Globus pallidus (tissue), 1 donor: ENCODE measurements around the gene DEPDC5.

Experiments
- DNase-seq: peaks from one replicate; pipeline ENCODE4 v3.0.0-alpha.2; 2015; ENCODE audit warnings: low spot score

Gene DEPDC5

DNA sequence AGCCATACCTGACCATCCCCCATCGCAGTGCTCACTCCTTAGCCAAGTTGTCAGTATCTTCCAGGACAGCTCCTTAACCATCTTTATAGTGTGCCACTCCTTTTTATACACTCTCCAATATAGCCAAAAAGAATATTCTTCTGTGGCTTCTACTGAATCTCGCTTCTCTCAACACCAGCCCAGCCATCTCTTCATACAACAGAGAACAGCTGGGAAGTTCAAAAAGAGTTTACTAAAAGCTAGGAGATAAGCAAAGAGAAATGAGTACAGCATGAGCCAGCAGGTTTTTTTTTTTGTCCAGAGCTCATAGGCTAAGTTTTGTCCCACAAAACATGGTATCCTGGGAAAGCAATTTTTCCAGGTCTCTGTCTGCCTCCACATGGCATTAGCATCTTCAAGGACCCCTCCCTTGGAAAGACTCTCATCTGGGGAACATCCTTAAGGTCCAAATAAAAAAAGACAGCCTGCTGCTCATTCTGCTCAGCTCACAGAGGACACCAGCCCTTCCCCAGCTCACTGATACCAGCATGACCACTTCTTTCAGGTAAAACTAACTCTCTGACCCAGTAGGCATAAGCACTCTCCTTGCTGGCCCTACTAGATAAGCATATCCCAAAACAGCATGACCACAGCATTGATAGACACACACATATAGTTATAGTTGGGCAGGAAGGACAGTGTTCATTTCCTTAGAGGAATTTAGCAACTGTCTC, 141.7 kb downstream of the DEPDC5 start:
- DNase-seq, result no peak

DNA sequence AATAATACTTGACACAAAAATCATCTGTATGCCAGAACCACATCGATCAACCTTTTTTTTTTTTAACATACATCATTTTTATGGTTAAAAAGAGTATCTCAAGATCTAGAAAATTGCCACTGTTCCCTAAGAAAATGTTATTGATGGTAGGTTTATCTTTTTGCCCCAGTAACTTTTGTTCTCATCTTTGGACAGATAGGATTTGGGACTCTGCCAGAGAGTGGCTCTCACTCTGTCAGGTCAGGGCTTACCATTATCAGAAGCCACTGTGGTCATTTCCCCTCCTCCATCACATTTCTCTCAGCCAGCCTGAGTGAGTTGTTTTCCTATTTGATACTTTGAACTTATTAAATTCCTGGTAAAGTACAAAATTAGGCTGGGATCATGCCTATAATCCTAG, 142.7 kb downstream of the DEPDC5 start:
- DNase-seq, result no peak

DNA sequence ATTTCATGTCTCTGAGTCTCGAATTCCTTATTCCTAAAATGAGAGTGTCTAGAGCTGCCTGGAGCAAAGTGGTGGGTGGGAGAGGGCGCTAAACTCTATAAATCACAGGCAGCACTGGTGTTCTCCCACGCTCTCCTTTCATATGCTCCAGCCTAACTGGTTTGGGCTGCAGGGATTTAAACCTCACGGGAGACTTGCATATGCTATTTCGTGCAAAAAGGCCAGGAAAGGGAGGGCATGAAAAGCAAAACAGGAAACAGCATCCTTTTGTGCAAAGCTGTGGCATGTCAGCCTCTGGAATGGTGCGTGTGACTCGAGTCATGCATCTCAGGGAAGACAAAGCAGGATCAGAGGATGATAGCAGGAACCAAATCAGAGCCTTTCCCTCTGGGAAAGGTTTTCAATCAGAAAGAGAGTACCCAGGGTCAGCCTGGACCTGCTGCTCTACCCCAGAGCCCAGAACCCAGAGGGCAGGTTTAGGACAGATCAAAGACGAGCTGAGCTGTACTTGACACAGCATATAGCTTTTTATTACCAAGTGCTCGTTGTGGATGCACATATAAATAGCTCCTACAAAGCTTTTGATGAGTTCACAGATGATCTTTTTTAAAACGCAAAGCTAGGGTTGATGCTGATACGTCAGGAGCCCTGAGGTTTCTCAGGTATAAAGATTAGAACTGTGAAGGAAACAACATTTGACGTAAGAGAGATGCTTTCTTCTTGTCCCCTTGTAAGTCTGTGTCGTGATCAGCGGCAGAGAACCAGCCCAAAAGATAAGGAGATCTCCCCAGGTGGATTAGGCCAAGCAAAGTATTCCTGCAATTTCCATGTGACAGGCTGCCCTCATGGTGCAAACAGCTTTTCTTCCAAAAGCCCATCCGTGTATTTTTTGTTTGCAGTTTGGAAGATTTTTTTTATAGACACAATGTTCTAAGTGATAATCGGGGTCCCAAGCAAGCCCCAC, 144.3 kb downstream of the DEPDC5 start:
- peak; percentile 47 for DNase-seq

DNA sequence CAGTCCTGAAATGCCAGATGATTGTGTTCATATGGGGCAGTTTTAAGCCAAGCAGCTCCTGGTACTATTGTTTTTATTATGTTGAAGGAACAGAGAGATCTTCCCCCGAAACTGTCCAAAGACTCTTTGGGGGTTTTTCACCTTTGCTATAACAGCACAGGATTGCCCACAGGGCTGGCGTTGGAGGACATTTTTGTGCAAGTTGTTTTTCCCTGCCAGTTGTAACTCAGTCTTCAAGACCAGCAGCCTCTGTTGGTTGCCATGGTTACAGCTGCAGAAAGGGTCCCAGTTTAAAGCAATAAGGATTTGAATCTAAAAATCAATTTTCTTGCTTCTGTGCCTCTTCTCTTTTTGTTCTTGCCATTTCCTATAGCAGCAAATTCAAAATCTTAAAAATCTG, 145.1 kb downstream of the DEPDC5 start:
- DNase-seq, result peak; percentile 47

DNA sequence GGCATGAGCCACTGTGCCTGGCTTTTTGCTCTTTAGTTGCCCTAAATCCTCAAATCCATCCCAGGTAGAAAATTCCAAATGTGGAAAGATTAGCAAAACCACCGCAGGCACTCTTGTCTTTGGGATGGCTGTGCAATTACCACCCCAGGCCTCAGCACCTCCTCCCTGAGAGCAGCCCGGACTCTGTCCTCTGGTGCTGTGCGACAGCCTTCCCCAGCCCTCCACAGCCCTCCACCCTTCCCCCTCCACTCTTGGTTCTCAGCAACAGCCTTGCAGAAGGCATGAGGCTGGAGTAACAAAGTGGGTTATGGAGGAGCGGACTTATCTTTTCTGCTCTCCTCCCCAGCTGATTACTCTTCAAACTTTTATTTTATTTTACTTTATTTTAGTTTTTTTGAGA, 145.8 kb downstream of the DEPDC5 start:
- no peak for DNase-seq

DNA sequence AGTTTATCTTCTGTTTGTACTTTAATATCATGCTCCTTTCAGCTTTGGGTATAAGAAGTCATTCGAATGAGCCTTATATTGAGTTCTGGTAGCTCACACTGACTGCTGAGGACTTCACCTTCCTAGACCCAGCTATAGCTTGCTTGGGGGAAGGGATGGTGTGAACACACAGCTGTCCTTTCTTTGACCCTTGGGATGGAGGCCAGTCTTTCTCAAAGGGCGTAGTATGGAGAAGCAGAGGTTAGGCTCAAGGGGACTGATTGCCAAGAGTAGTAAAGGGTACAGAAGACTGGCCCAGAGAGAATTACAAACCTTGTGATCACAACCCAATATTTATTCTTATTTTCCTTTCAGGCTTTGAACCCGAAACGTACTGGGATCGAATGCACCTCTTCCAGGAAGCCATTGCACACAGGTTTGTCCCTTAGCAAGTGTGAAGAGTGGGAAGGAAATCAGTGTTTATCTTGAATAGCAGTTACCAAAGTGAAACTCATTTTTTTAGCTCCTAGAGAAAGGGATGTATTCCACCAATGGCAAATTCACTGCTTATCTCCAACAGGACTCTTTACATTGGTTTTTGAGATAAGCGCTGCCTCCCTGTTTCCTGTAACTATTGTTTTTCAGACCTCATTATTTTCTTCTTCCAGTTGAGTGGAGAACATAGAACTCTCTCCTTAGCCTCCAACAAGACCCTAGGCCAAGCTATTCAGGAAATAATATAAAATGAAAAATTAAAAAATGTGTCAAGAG, 147.7 kb downstream of the DEPDC5 start:
- DNase-seq, result no peak

DNA sequence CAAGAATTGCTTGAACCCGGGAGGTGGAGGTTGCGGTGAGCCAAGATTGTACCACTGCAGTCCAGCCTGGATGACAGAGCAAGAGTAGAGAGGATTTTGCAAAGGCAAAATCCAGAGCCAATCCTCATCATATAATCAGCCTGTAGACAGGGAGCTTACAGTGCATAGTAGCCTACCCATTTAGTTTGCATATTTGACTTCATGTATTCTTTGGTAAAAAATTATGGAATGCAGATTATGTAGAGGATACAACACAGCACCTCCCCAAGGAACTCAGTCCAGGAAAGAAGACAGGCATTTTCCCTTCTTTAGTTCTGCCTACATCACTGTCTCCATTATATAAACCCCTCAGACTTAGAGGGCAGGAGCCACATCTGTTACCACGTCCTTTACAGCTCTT, 150.8 kb downstream of the DEPDC5 start:
- DNase-seq, result no peak

GRCh38 chr22:31905356-31905755, 151.5 kb downstream of the DEPDC5 start:
- DNase-seq, result no peak

- no peak for DNase-seq
Measured at GRCh38 chr22:31906086-31906485, 152.3 kb downstream of the DEPDC5 start.

- no peak for DNase-seq
Measured at GRCh38 chr22:31906569-31906968, 152.8 kb downstream of the DEPDC5 start.

DNA sequence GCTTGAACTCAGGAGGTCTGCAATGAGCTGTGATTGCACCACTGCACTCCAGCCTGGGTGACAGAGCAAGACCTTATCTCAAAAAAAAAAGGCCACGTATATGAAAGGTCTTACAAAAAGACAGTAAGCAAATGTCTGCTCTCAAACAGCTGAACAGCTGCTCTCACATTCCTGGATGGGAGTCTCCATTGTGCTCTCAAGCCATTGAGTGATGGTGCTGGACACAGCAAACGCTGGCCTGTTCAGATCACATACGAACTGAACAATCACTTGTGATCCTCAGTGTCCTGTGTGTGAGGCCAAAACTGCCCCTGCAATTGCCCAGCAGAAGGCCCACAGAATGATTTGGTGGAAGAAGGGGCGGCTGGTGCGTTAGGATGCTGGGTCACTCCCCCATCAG, 156.2 kb downstream of the DEPDC5 start:
- no peak for DNase-seq

DNA sequence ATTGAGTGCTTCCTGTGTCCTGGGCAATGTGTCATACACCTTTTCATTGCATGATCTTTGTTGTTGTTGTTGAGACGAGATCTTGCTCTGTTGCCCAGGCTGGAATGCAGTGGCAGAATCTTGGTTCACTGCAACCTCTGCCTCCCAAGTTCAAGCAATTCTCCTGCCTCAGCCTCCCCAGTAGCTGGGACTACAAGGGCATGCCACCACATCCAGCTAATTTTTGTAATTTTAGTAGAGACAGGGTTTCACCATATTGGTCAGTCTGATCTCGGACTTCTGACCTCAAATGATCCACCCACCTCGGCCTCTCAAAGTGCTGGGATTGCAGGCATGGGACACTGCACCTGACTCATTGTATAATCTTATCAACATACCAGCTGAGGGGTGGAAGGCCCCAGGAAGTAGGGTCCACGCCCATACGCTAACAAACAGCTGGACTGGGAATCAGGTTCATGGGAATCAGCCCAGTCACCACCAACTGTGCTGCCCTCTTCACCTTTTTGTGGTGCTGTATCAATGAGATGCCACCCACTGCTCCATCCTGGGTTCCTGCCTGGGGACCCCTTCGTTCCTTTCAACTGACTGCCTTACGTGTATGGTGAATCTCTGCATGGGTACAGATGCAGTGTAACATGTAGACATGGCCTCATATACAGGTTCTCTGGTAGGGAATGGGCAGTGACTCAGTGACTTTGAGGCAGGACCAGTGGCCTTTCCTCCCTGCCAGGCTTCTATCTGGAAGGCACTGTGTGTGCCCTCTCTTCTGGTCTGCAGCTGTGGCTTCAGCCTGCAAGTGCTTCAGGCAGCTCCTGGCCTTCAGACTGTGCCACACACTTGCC, 158.0 kb downstream of the DEPDC5 start:
- no peak for DNase-seq

GRCh38 chr22:31912407-31912743, 158.6 kb downstream of the DEPDC5 start:
- DNase-seq, result no peak

GRCh38 chr22:31915586-31915985, 161.8 kb downstream of the DEPDC5 start:
- DNase-seq, result no peak

GRCh38 chr22:31917227-31917921, 163.6 kb downstream of the DEPDC5 start:
- DNase-seq, result peak; percentile 47

DNA sequence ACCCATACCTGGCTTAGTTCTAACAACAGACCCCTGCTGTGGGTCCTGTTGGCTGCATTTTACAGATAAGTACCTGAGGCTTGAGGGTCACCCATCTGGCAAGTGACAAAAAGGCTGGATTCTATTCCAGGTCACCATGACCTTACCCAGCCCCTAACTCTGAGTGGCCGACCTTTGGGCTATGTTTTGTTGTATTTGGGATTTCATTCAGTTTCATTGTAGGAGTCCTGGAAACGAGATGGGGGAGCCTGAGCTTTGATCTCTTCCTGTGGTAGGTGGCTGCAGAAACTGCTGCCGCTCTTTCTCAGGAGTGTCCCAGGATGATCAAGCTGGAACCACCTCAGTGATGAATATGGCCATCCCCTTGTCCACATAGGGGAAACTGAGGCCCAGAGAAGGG, 165.9 kb downstream of the DEPDC5 start:
- no peak for DNase-seq

- no peak for DNase-seq
Measured at GRCh38 chr22:31920306-31920705, 166.5 kb downstream of the DEPDC5 start.

GRCh38 chr22:31921106-31921505, 167.3 kb downstream of the DEPDC5 start:
- no peak for DNase-seq

- DNase-seq, result no peak
Measured at GRCh38 chr22:31922534-31922933, 168.7 kb downstream of the DEPDC5 start.

- DNase-seq, result peak; percentile 64
Measured at GRCh38 chr22:31923136-31923535, 169.3 kb downstream of the DEPDC5 start.

DNA sequence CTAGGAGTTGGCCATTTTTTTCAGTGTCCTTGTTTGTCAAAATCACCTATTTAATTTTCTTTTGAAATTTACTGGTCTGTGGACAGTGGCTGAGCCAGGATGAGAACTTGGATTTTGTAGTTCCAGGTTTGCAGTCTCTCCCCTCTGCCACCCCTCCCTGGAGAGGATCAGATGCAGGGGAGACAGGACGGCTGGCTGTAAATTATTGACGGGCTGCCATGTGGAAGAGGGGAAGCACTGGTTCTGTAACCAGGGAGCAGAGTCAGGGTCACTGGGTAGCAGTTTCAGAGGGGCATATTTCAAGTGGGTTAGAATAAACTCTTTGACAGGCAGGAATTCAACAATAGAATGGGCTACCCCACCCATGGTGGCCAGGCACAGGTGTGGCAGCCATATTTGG, 169.9 kb downstream of the DEPDC5 start:
- DNase-seq, result no peak
